WTC11 (cell line): ENCODE results near the gene RGL2. TPM values are rescaled to one million over a fixed set of nuclear protein-coding genes. Genes with fewer than 3 reads are reported as not detected.
A peak's percentile ranks its signal among the peaks of the same experiment; 100 is the strongest.

ENCODE experiments used
- ATAC-seq: fragments of 200-7000 bp; cut with Tn5 transposase; 2 replicates; pipeline ENCODE4 v1.10.0; 2021; ENCODE audit warnings: mild to moderate bottlenecking, moderate library complexity
- CTCF ChIA-PET: fragments of 300-600 bp; sonication (Branson Sonifier 250); formaldehyde crosslinking; loops from one replicate; lab custom pipeline; 2021; ENCODE audit warnings: antibody characterized with exemption; lab: Charles Lee
- POLR2A ChIA-PET: fragments of 350-600 bp; sonication (Branson Sonifier 250); formaldehyde crosslinking; loops from one replicate; lab custom pipeline; 2021; ENCODE audit warnings: antibody characterized with exemption; lab: Charles Lee
- DNase-seq: peaks from one replicate; pipeline ENCODE4 v3.0.0; 2021; ENCODE audit warnings: low spot score
- H3K27ac Mint-ChIP-seq: 2 replicates; pipeline ENCODE4 v1.8.0; 2021; ENCODE audit warnings: mixed read lengths
- H3K27me3 Mint-ChIP-seq: 2 replicates; pipeline ENCODE4 v1.8.0; 2021; ENCODE audit warnings: low read depth, mild to moderate bottlenecking, moderate library complexity, mixed read lengths
- H3K36me3 Mint-ChIP-seq: 2 replicates; pipeline ENCODE4 v1.8.0; 2021; ENCODE audit warnings: mixed read lengths
- H3K4me1 Mint-ChIP-seq: 2 replicates; pipeline ENCODE4 v1.8.0; 2022; ENCODE audit warnings: mixed read lengths
- H3K4me3 Mint-ChIP-seq: 2 replicates; pipeline ENCODE4 v1.8.0; 2021; ENCODE audit warnings: mild to moderate bottlenecking, moderate library complexity, mixed read lengths
- H3K9me3 Mint-ChIP-seq: 2 replicates; pipeline ENCODE4 v1.8.0; 2021; ENCODE audit warnings: mixed read lengths
- ARID4B ChIP-seq: sonication (generic); formaldehyde crosslinking; IDR thresholded peaks from 2 replicates; pipeline ENCODE4 v1.8.0; 2023; ENCODE audit warnings: missing genetic modification reagents, mild to moderate bottlenecking, borderline replicate concordance
- ATF2 ChIP-seq: sonication (generic); formaldehyde crosslinking; IDR thresholded peaks from 2 replicates; pipeline ENCODE4 v1.8.1; 2022; ENCODE audit warnings: low read depth, missing genetic modification reagents, borderline replicate concordance
- ATF6 ChIP-seq: sonication (generic); formaldehyde crosslinking; IDR thresholded peaks from 2 replicates; pipeline ENCODE4 v1.8.1; 2023; ENCODE audit warnings: mild to moderate bottlenecking, missing genetic modification reagents
- EMX1 ChIP-seq: fragments of 250-450 bp; sonication (Bioruptor Pico); IDR thresholded peaks from 2 replicates; pipeline ENCODE4 v1.8.0; 2021; ENCODE audit warnings: mild to moderate bottlenecking
- FOXK1 ChIP-seq: sonication (generic); formaldehyde crosslinking; IDR thresholded peaks from 2 replicates; pipeline ENCODE4 v1.8.0; 2022; ENCODE audit warnings: mild to moderate bottlenecking, moderate library complexity, missing genetic modification reagents
- GABPB1 ChIP-seq: sonication (generic); formaldehyde crosslinking; IDR thresholded peaks from 2 replicates; pipeline ENCODE4 v1.8.1; 2023; ENCODE audit warnings: mild to moderate bottlenecking, missing genetic modification reagents
- MAX ChIP-seq: sonication (generic); formaldehyde crosslinking; IDR thresholded peaks from 2 replicates; pipeline ENCODE4 v1.8.0; 2022; ENCODE audit warnings: mild to moderate bottlenecking, missing genetic modification reagents
- NFYB ChIP-seq: sonication (generic); formaldehyde crosslinking; conservative IDR thresholded peaks from 2 replicates; pipeline ENCODE4 v1.8.0; 2022; ENCODE audit warnings: low read depth, missing genetic modification reagents
- NR2C2 ChIP-seq: sonication (generic); formaldehyde crosslinking; IDR thresholded peaks from 2 replicates; pipeline ENCODE4 v1.8.0; 2022; ENCODE audit warnings: mild to moderate bottlenecking, missing genetic modification reagents
- PRRX2 ChIP-seq: fragments of 250-450 bp; sonication (Bioruptor Pico); IDR thresholded peaks from 2 replicates; pipeline ENCODE4 v1.8.0; 2021; ENCODE audit warnings: mild to moderate bottlenecking
- RORB ChIP-seq: fragments of 250-450 bp; sonication (Bioruptor Pico); IDR thresholded peaks from 2 replicates; pipeline ENCODE4 v1.9.0; 2021; ENCODE audit warnings: mild to moderate bottlenecking
- SMAD4 ChIP-seq: sonication (generic); formaldehyde crosslinking; IDR thresholded peaks from 2 replicates; pipeline ENCODE4 v1.8.0; 2022; ENCODE audit warnings: mild to moderate bottlenecking, missing genetic modification reagents
- ZBTB43 ChIP-seq: sonication (generic); formaldehyde crosslinking; IDR thresholded peaks from 2 replicates; pipeline ENCODE4 v1.8.1; 2023; ENCODE audit warnings: mild to moderate bottlenecking, missing genetic modification reagents
- ZNF121 ChIP-seq: sonication (generic); formaldehyde crosslinking; IDR thresholded peaks from 2 replicates; pipeline ENCODE4 v1.8.0; 2023; ENCODE audit warnings: missing genetic modification reagents
- ZNF423 ChIP-seq: fragments of 250-450 bp; sonication (Bioruptor Pico); IDR thresholded peaks from 2 replicates; pipeline ENCODE4 v2.1.2; 2022; ENCODE audit warnings: mild to moderate bottlenecking, moderate library complexity
- ZNF512 ChIP-seq: sonication (generic); formaldehyde crosslinking; IDR thresholded peaks from 2 replicates; pipeline ENCODE4 v1.8.1; 2022; ENCODE audit warnings: missing genetic modification reagents, borderline replicate concordance
- total RNA-seq: library from RNA; stranded (reverse); gene quantifications from 3 replicates; pipeline ENCODE4 v1.2.3, GENCODE V29; 2021

RGL2 gene
- total RNA-seq, 1 experiment from 2014 or later, result 77.1 TPM

GRCh38 chr6:33289784-33290315 lies 8.9 kb downstream of the RGL2 start:
- POLR2A ChIA-PET, result interaction anchor here (0.5 to 3.6 kb wide), 8 partner anchors 8 to 1392 kb away, joined by 3 to 27 read pairs (median 4); partner anchors contain the start of genes B3GALT4, RGL2, RPS18 and VPS52

GRCh38 chr6:33288921-33289783 lies 9.6 kb downstream of the RGL2 start, which contains the start of the genes PFDN6 and WDR46:
Gene PFDN6 (plus strand): TSS chr6:33289601. CDS start chr6:33289857, 256 bp downstream.
Gene WDR46 (minus strand): TSS chr6:33289239. CDS start chr6:33289170, 69 bp downstream.
- Mint-ChIP-seq H3K36me3 (peaks cover 41% of the 10 kb centered on the region), H3K27ac (peak within 1 kb of the TSS; percentile 95), H3K4me3 (peak within 1 kb of the TSS; percentile 99), H3K4me1 (peaks cover 22% of the 10 kb centered on the region), H3K27me3 (no peaks in the 10 kb centered on the region), H3K9me3 (no peaks in the 10 kb centered on the region)
- ChIA-PET POLR2A (interaction anchor here (0.5 to 3.6 kb wide), 8 partner anchors 9 to 1391 kb away, joined by 3 to 27 read pairs (median 4); partner anchors contain the start of genes B3GALT4, RGL2, RPS18 and VPS52), CTCF (interaction anchor here (0.5 to 3.3 kb wide), 9 partner anchors 10 to 130 kb away, joined by 3 to 36 read pairs (median 4); partner anchors contain the start of genes B3GALT4, CUTA, RGL2 and ZBTB22)
- ATAC-seq (peak; percentile 94), DNase-seq (peak; percentile 68)
- TF ChIP-seq MAX (peak; percentile 45; the same call in 1 of the 2 replicates), ARID4B (peak; percentile 58; the same call in 1 of the 2 replicates), NFYB (CRISPR knock-in tag) (peak; percentile 75), GABPB1 (CRISPR knock-in tag) (peak; percentile 80), FOXK1 (CRISPR knock-in tag) (peak; percentile 95), NR2C2 (CRISPR knock-in tag) (peak; percentile 94)

More at GRCh38 chr6:33289784-33290315, 8.9 kb downstream of the RGL2 start:
- H3K4me3 Mint-ChIP-seq, result peak overlapping the region; percentile 99
- H3K4me1 Mint-ChIP-seq, result peaks cover 22% of the 10 kb centered on the region
- H3K27ac Mint-ChIP-seq, result peak overlapping the region; percentile 95
- no peak for DNase-seq
- H3K27me3 Mint-ChIP-seq, result no peaks in the 10 kb centered on the region
- no peaks in the 10 kb centered on the region for H3K9me3 Mint-ChIP-seq
- peaks cover 37% of the 10 kb centered on the region for H3K36me3 Mint-ChIP-seq
- ATAC-seq, result no peak
- CTCF ChIA-PET, result interaction anchor here (1.4 to 3.3 kb wide), 5 partner anchors 9 to 129 kb away, joined by 4 to 36 read pairs (median 5); partner anchors contain the start of genes B3GALT4, CUTA and RGL2
- TF ChIP-seq ZNF423 (CRISPR knock-in tag) (no peak), ATF6 (CRISPR knock-in tag) (no peak), ATF2 (no peak), ZBTB43 (no peak), ZNF121 (CRISPR knock-in tag) (no peak), PRRX2 (CRISPR knock-in tag) (no peak), EMX1 (CRISPR knock-in tag) (no peak), SMAD4 (no peak), RORB (CRISPR knock-in tag) (no peak), FOXK1 (CRISPR knock-in tag) (no peak), ZNF512 (CRISPR knock-in tag) (no peak)
- TF ChIP-seq, all 79 proteins: peak for 0
